ENCODE data around the gene PCDHGA7. TPM values are rescaled to one million over a fixed set of nuclear protein-coding genes. Genes with fewer than 3 reads are reported as not detected.

The PCDHGA7 gene
- 0.65 and 2.0 TPM in 2 replicates for total RNA-seq

GRCh38 chr5:141382469-141383294 is at the start of gene PCDHGA7:
Gene PCDHGA7, plus strand, starts transcription at chr5:141382742. Its CDS starts 158 bp downstream, at chr5:141382900.

GRCh38 chr5:141338538-141339306 is 43.8 kb upstream of the PCDHGA7 start, which contains the start of gene PCDHGA2:
Gene PCDHGA2, plus strand, starts transcription at chr5:141338760.

GRCh38 chr5:141343242-141343952 is 39.1 kb upstream of the PCDHGA7 start, which contains the start of gene PCDHGA3:
Gene PCDHGA3, plus strand, starts transcription at chr5:141343829. Its CDS starts 205 bp downstream, at chr5:141344034.

GRCh38 chr5:141349917-141350619 is 32.5 kb upstream of the PCDHGA7 start, which contains the start of gene PCDHGB1:
Gene PCDHGB1, plus strand, starts transcription at chr5:141350099. Its CDS starts 162 bp downstream, at chr5:141350261.

GRCh38 chr5:141354900-141355469 is 27.6 kb upstream of the PCDHGA7 start, which contains the start of gene PCDHGA4:
Gene PCDHGA4, plus strand, starts transcription at chr5:141355021. Its CDS starts 87 bp downstream, at chr5:141355108.

GRCh38 chr5:141359790-141360426 is 22.6 kb upstream of the PCDHGA7 start, which contains the start of gene PCDHGB2:
Gene PCDHGB2, plus strand, starts transcription at chr5:141359994. Its CDS starts 142 bp downstream, at chr5:141360136.

GRCh38 chr5:141363952-141364660 is 18.4 kb upstream of the PCDHGA7 start, which contains the start of gene PCDHGA5:
Gene PCDHGA5, plus strand, starts transcription at chr5:141364162. Its CDS starts 169 bp downstream, at chr5:141364331.

GRCh38 chr5:141369994-141370848 is 12.3 kb upstream of the PCDHGA7 start, which contains the start of gene PCDHGB3:
Gene PCDHGB3, plus strand, starts transcription at chr5:141370242. Its CDS starts 153 bp downstream, at chr5:141370395.

GRCh38 chr5:141373673-141374317 is 8.7 kb upstream of the PCDHGA7 start, which contains the start of gene PCDHGA6:
Gene PCDHGA6, plus strand, starts transcription at chr5:141373891. Its CDS starts 193 bp downstream, at chr5:141374084.

GRCh38 chr5:141387557-141388311 is 5.2 kb downstream of the PCDHGA7 start, which contains the start of gene PCDHGB4:
Gene PCDHGB4, plus strand, starts transcription at chr5:141387698. Its CDS starts 187 bp downstream, at chr5:141387885.

GRCh38 chr5:141392429-141393198 is 10.1 kb downstream of the PCDHGA7 start, which contains the start of gene PCDHGA8:
Gene PCDHGA8, plus strand, starts transcription at chr5:141392633. Its CDS starts 181 bp downstream, at chr5:141392814.

GRCh38 chr5:141397756-141398551 is 15.4 kb downstream of the PCDHGA7 start, which contains the start of gene PCDHGB5:
Gene PCDHGB5, plus strand, starts transcription at chr5:141397947. Its CDS starts 181 bp downstream, at chr5:141398128.

GRCh38 chr5:141402553-141403243 is 20.2 kb downstream of the PCDHGA7 start, which contains the start of gene PCDHGA9:
Gene PCDHGA9, plus strand, starts transcription at chr5:141402778. Its CDS starts 175 bp downstream, at chr5:141402953.

GRCh38 chr5:141407790-141408505 is 25.4 kb downstream of the PCDHGA7 start, which contains the start of gene PCDHGB6:
Gene PCDHGB6, plus strand, starts transcription at chr5:141408021. Its CDS starts 182 bp downstream, at chr5:141408203.

